ENCODE results near the gene ANKFY1.

GRCh38 chr17:4143563-4144421 is 120.0 kb downstream of the ANKFY1 start:
- TF ChIP-seq CTCF (IDR thresholded peaks at IDR 0.05; ENCODE audit: low read depth, low read length) (no peak), POLR2A (IDR thresholded peaks at IDR 0.05; ENCODE audit: extremely low read depth, insufficient read length) (peak; percentile 60), MYC (IDR thresholded peaks at IDR 0.05; ENCODE audit: low read depth, low read length) (peak; percentile 45)

All from NB4 (cell line).